ENCODE measurements around the gene SLIT1.

SLIT1 gene

DNA sequence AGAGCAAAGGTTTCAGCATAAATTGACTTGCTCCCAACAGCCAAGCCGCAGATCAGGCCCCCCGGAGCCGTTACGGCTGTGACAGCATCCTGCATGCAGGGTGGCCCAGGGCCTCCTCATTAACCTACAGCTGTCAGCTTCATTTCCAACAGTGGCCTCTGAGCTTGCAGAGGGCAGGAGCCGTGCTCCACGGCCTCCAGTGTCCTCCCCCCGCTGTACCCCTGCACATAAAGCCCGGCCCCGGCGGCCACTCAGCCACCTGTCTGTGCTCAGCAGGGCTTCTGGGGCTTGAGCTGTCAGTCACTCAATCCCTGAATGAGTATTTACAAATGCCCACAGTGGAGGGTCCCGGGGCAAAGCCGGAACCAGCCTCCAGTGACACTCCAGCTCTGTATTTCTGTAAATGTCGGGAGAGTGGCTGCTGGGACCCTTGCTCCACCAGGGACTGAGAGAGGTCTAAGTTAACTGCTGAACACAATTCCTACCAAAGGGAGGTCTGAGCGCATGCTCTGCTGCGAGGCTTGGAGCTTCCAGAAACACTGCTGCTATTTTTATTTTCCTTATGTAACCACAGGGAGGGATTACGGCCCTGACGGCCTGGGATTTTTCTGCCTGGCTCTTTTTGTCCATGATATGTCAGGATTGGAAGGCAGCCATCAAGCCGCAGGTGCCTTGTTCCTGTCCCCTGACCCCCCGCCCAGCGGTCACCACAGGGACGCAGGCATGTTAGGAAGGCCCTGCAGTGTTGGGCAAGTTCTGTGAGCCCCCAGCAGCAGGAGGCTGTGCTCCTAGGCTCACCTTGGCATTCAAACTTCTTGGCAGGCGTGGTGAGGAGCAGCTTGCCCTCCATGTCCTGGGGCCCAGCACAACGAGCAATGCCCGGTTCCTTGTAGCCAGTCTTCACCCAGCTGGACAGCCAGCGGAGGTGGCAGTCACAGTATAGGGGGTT is 165.0 kb downstream of the SLIT1 start:
- Mint-ChIP-seq H3K27ac (no peak overlapping the region), H3K36me3 (no peaks in the 10 kb centered on the region), H3K9me3 (no peaks in the 10 kb centered on the region), H3K27me3 (no peaks in the 10 kb centered on the region), H3K4me3 (no peak overlapping the region), H3K4me1 (peaks cover 7% of the 10 kb centered on the region)

DNA sequence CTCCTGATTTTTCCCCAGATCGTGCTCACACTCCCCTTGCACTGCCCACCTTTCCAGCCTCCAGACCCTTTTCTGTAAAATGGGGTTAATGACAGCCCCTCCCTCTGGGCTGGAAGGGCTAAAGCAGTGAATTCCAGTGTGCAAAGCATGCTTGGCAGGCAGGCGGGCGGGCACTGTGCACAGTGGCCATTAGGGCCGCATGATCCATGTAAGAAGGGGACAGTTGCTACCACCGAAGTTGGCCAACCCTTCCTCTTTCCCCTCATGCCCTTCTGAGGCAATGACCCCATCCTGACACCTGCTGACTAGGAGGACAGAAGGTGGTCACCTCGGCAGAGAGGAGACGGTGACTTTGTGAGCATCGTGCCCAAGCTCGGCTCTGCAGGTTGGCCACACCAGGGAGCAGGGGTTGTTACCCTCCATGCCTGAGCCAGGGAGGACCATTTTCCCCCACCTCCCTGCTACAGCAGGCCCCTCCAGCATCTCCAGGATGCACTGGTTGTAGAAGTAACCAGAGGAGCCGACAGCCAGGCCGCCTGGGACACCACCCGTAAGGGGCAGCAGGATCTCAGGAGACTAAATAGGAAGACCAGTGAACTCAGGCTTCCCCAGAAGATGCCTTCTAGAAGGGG is 166.4 kb downstream of the SLIT1 start:
- H3K27me3 Mint-ChIP-seq: no peaks in the 10 kb centered on the region
- no peaks in the 10 kb centered on the region for H3K9me3 Mint-ChIP-seq
- no peak overlapping the region for H3K27ac Mint-ChIP-seq
- no peak overlapping the region for H3K4me3 Mint-ChIP-seq
- peaks cover 7% of the 10 kb centered on the region for H3K4me1 Mint-ChIP-seq
- H3K36me3 Mint-ChIP-seq: no peaks in the 10 kb centered on the region

DNA sequence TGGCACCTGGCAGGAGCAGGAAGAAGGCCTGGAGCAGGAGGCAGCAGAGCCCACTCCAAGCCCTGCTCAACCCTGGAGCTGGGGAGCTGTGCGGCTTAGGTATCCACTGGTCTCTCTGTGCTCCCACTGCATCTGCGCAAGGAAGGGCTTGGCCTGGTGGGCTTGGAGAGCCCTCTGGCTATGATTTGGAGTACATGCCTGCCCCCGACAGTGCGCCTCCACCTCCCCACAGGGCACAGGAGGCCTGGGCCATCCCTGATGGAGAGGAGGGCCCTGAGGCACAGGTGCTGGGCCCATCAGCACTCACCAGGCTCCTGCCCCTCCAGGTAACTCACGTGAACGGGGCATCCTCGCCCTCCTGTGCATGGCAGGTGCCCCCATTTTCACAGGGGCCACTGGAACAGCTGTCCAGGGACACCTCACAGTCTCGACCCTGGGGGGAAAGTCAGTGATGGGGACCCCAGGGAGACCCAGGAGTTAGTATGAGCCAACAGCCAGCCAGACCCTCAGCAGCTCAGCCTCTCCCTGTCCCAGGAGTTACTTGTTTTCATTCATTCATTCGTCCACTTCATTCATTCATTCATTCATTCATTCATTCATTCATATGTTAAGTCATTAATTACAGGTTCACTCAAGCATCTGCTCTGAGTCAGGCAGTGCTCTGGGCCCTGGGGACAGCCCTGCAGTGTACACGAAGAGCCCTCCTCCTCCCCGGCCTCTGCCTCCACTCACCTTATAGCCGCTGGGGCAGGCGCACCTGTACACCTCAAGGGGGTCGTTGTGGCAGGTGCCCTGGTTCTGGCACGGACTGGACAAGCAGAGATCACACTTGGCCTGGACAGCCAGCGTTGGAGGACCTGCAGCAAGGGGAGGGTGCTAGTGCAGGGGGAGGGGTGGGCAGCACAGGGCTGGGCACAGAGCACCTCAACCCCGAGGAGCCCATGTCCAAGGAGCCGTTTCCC is 167.2 kb downstream of the SLIT1 start:
- Mint-ChIP-seq H3K4me3 (no peak overlapping the region), H3K9me3 (no peaks in the 10 kb centered on the region), H3K27ac (no peak overlapping the region), H3K36me3 (no peaks in the 10 kb centered on the region), H3K4me1 (peaks cover 7% of the 10 kb centered on the region), H3K27me3 (no peaks in the 10 kb centered on the region)

DNA sequence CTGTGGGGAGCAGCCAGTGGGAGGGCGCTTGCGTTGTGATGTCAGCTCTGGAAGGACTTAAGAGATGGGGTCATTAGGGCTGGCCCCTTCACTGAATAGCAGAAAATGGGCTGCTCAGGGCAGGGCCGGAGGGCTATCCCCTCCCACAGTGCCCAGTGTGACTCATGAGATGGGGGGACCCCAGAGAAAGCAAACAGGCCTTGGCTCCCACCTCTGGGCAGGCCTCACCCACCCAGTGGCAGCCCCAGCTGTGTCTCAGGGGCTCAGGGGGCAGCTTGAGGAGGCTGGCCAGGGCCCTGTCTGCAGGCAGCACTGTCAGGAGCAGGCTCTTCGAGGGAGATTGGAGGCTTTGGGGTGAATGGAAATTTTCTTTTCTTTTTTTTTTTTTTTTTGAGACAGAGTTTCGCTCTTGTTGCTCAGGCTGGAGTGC is 168.3 kb downstream of the SLIT1 start:
- no peak overlapping the region for H3K27ac Mint-ChIP-seq
- H3K4me1 Mint-ChIP-seq: peaks cover 7% of the 10 kb centered on the region
- no peak overlapping the region for H3K4me3 Mint-ChIP-seq
- no peaks in the 10 kb centered on the region for H3K27me3 Mint-ChIP-seq
- H3K9me3 Mint-ChIP-seq: no peaks in the 10 kb centered on the region
- H3K36me3 Mint-ChIP-seq: no peaks in the 10 kb centered on the region

GRCh38 chr10:97016728-97017473 is 168.9 kb downstream of the SLIT1 start:
- H3K27me3 Mint-ChIP-seq: no peaks in the 10 kb centered on the region
- H3K4me3 Mint-ChIP-seq: peak overlapping the region; percentile 7
- no peaks in the 10 kb centered on the region for H3K36me3 Mint-ChIP-seq
- H3K27ac Mint-ChIP-seq: peak overlapping the region; percentile 65
- no peaks in the 10 kb centered on the region for H3K9me3 Mint-ChIP-seq
- peaks cover 7% of the 10 kb centered on the region for H3K4me1 Mint-ChIP-seq

DNA sequence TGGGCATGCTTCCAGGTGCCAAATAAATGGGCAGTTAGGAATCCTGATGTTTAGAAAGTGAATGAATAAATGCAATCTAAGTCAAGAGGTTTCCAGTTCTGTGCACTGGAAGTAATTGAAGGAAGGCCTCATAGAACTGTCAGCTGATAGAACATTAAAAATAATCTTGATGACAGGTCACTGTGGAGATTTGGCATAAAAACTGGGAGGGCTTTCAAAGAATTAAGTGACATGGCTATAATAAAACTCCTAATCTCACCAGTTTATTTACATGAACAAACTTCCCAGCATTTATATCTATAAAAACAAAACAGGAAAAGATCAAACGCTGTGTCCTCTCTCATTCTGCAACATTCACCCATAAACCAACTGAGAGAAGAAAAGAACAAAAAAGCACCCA is 170.5 kb downstream of the SLIT1 start:
- Mint-ChIP-seq H3K9me3 (no peaks in the 10 kb centered on the region), H3K4me3 (no peak overlapping the region), H3K4me1 (peaks cover 7% of the 10 kb centered on the region), H3K36me3 (no peaks in the 10 kb centered on the region), H3K27ac (no peak overlapping the region), H3K27me3 (no peaks in the 10 kb centered on the region)

DNA sequence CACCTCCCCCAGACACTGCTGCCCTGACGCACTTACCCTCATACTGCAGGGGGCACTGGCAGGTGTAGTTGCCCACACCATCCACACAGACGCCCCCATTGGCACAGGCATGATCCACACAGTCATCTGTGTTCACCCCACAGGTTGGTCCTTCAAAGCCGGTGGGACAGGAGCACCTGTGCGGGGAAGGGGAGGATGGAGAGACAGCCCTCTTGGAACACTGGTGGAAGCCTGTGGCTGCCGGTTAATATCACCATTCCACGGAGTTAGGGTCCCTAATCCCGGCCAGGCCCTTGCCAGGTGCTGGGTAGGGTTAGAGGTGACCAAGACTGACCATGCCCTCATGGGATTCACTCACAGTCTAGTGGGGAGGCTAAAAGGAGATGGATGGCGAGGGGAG is 171.8 kb downstream of the SLIT1 start:
- H3K9me3 Mint-ChIP-seq: no peaks in the 10 kb centered on the region
- no peaks in the 10 kb centered on the region for H3K36me3 Mint-ChIP-seq
- no peak overlapping the region for H3K27ac Mint-ChIP-seq

GRCh38 chr10:97013568-97013967 is 172.2 kb downstream of the SLIT1 start:
- no peak overlapping the region for H3K4me3 Mint-ChIP-seq
- peaks cover 7% of the 10 kb centered on the region for H3K4me1 Mint-ChIP-seq
- H3K36me3 Mint-ChIP-seq: no peaks in the 10 kb centered on the region
- H3K9me3 Mint-ChIP-seq: no peaks in the 10 kb centered on the region
- H3K27ac Mint-ChIP-seq: no peak overlapping the region
- no peaks in the 10 kb centered on the region for H3K27me3 Mint-ChIP-seq

More for the DNA sequence above, 171.8 kb downstream of the SLIT1 start:
- Mint-ChIP-seq H3K4me3 (no peak overlapping the region), H3K27me3 (no peaks in the 10 kb centered on the region), H3K4me1 (peaks cover 7% of the 10 kb centered on the region)

DNA sequence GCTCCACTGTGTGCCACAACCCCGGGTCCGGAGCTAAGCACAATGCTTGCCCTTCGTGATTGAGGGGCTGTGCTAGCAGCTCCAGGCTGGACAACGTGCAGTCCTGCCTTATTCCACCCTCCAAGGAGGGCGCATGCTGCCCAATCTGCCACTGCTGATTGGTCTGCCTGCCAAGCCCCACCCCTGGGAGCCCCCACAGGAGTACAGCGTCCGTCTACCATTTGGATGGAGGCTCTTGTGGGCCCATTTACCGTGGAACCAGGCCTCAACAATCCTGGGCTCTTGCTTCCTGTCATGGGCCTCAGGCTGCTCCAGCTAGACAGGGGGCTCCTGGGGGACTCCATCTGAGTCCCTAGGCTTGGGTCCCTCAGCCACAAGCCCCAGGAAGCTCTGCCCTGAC is 173.3 kb downstream of the SLIT1 start:
- H3K27ac Mint-ChIP-seq: no peak overlapping the region
- H3K27me3 Mint-ChIP-seq: peaks cover 3% of the 10 kb centered on the region
- H3K4me3 Mint-ChIP-seq: no peak overlapping the region
- peaks cover 5% of the 10 kb centered on the region for H3K36me3 Mint-ChIP-seq
- peaks cover 7% of the 10 kb centered on the region for H3K4me1 Mint-ChIP-seq
- H3K9me3 Mint-ChIP-seq: no peaks in the 10 kb centered on the region

DNA sequence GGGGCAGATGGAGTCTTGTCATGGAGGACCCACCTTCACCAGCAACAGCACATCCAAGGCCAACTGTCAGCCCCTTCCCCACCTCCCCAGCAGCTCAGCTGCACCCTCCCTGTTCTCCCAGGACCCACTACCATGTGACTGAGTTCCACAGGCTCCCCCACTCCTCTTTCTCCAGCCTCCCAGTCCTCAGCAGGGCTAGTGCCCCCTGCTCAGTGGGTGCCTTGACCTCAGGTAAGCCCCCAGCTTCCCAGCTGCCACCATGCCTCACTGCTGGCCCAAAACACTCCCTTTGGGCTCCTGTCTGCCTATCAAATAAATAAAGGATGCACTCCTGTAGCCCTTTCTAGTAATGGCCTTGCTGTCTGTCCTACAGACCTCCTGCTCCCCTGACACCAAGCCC is 174.4 kb downstream of the SLIT1 start:
- Mint-ChIP-seq H3K4me3 (no peak overlapping the region), H3K27ac (no peak overlapping the region), H3K9me3 (no peaks in the 10 kb centered on the region), H3K36me3 (peaks cover 6% of the 10 kb centered on the region), H3K4me1 (no peaks in the 10 kb centered on the region), H3K27me3 (peaks cover 3% of the 10 kb centered on the region)

- Mint-ChIP-seq H3K27me3 (peaks cover 3% of the 10 kb centered on the region), H3K4me3 (no peak overlapping the region), H3K4me1 (no peaks in the 10 kb centered on the region), H3K9me3 (no peaks in the 10 kb centered on the region), H3K36me3 (peaks cover 6% of the 10 kb centered on the region), H3K27ac (no peak overlapping the region)
Observed at GRCh38 chr10:97010695-97011206, 175.0 kb downstream of the SLIT1 start.

DNA sequence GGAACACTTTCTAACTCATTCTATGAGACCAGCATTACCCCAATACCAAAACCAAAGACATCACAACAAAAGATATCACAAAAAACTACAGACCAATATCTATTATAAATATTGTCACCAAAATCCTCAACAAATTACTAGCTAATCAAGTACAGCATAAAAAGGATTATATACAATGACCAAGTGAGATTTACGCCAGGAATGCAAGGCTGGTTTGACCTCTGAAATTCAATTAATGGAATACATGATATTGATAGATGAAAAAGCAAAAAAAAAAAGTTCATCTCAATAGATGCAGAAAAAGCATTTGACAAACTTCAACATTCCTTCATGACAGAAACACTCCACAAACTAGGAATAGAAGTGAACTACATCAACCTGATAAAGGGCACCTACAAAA is 178.3 kb downstream of the SLIT1 start:
- Mint-ChIP-seq H3K27me3 (peaks cover 3% of the 10 kb centered on the region), H3K4me1 (no peaks in the 10 kb centered on the region), H3K36me3 (peaks cover 8% of the 10 kb centered on the region), H3K4me3 (no peak overlapping the region), H3K27ac (no peak overlapping the region), H3K9me3 (no peaks in the 10 kb centered on the region)

- no peak overlapping the region for H3K4me3 Mint-ChIP-seq
- H3K9me3 Mint-ChIP-seq: no peaks in the 10 kb centered on the region
- H3K4me1 Mint-ChIP-seq: no peaks in the 10 kb centered on the region
- peaks cover 8% of the 10 kb centered on the region for H3K36me3 Mint-ChIP-seq
- H3K27me3 Mint-ChIP-seq: peaks cover 3% of the 10 kb centered on the region
- no peak overlapping the region for H3K27ac Mint-ChIP-seq
Observed at GRCh38 chr10:97006364-97006763, 179.4 kb downstream of the SLIT1 start.

GRCh38 chr10:97005349-97005748 is 180.4 kb downstream of the SLIT1 start:
- Mint-ChIP-seq H3K4me3 (no peak overlapping the region), H3K4me1 (no peaks in the 10 kb centered on the region), H3K27ac (no peak overlapping the region), H3K9me3 (no peaks in the 10 kb centered on the region), H3K36me3 (peaks cover 8% of the 10 kb centered on the region), H3K27me3 (peaks cover 3% of the 10 kb centered on the region)

DNA sequence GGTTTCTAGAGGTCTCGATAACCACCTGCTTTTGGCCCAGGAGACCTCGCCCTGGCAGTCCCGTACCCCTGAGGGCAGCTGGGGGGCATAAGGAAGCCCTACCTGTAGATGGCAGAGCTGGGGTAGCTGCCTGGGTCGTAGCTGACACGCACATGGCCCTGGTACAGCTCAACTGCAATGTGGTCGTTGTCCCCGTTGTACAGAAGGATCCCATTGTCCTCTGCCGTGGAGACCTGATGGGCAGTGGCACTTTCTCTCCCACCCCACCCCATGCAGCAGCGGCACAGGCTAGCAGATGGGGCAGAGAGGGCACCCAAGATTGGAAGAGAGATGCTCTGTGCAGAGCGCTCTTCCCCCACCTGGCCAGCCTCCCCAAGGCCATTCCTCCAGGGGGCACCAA is 181.2 kb downstream of the SLIT1 start:
- Mint-ChIP-seq H3K4me1 (no peaks in the 10 kb centered on the region), H3K9me3 (no peaks in the 10 kb centered on the region), H3K27me3 (peaks cover 3% of the 10 kb centered on the region), H3K27ac (no peak overlapping the region), H3K36me3 (peaks cover 8% of the 10 kb centered on the region), H3K4me3 (no peak overlapping the region)

Measured in activated naive CD4-positive, alpha-beta T cell treated with anti-CD3 and anti-CD28 coated beads, Interleukin-2, amount 50 U/mL, for 24 hours (primary cell).